Trophoblast cell (in vitro differentiated cells and primary cell): ENCODE data around the gene GNS.

ENCODE experiments used
- DNase-seq, 2 donors: peaks; one replicate each; pipeline ENCODE4 v3.0.0-alpha.2; 2016
- H2AFZ ChIP-seq: 2 replicates; pipeline ENCODE4 v1.6.1; 2013; ENCODE audit warnings: low read length, moderate library complexity, mild to moderate bottlenecking; ENCODE audit not compliant: insufficient read depth, poor library complexity
- H2AK5ac ChIP-seq: 2 replicates; pipeline ENCODE4 v1.6.1; 2013; ENCODE audit warnings: mild to moderate bottlenecking, low read length
- H2BK120ac ChIP-seq: 2 replicates; pipeline ENCODE4 v1.6.1; 2013; ENCODE audit warnings: low read length, mild to moderate bottlenecking, moderate library complexity; ENCODE audit not compliant: insufficient read depth, poor library complexity
- H2BK12ac ChIP-seq: 2 replicates; pipeline ENCODE4 v1.6.1; 2013; ENCODE audit warnings: mild to moderate bottlenecking, low read length, moderate library complexity
- H2BK5ac ChIP-seq: 2 replicates; pipeline ENCODE4 v1.6.1; 2013; ENCODE audit warnings: low read length, low read depth, moderate library complexity, mild to moderate bottlenecking; ENCODE audit not compliant: poor library complexity
- H3K14ac ChIP-seq: 2 replicates; pipeline ENCODE4 v1.6.1; 2013; ENCODE audit warnings: mild to moderate bottlenecking, low read length
- H3K18ac ChIP-seq: 2 replicates; pipeline ENCODE4 v1.6.1; 2013; ENCODE audit warnings: mild to moderate bottlenecking, low read length
- H3K23ac ChIP-seq: 2 replicates; pipeline ENCODE4 v1.6.1; 2013; ENCODE audit warnings: low read length
- H3K27ac ChIP-seq: 2 replicates; pipeline ENCODE4 v1.5.1; 2013; ENCODE audit warnings: low read depth, mild to moderate bottlenecking, inconsistent platforms, low read length, moderate library complexity
- H3K27me3 ChIP-seq: 2 replicates; pipeline ENCODE4 v1.6.1; 2013; ENCODE audit warnings: inconsistent platforms, mild to moderate bottlenecking, low read length, moderate library complexity; ENCODE audit not compliant: insufficient read depth
- H3K36me3 ChIP-seq, 2 experiments: 1 replicate in 1 of 2; 2 replicates in 1 of 2; pipeline ENCODE4 v1.6.1; 2013; ENCODE audit warnings: low read length in 2 of 2, mild to moderate bottlenecking in 2 of 2, moderate library complexity in 1 of 2; ENCODE audit not compliant: insufficient read depth in 2 of 2, control insufficient read depth in 1 of 2
- H3K4ac ChIP-seq: 2 replicates; pipeline ENCODE4 v1.6.1; 2013; ENCODE audit warnings: low read depth, mild to moderate bottlenecking, low read length, moderate library complexity
- H3K4me1 ChIP-seq, 2 experiments: 1 replicate in 1 of 2; 2 replicates in 1 of 2; pipeline ENCODE4 v1.6.1; 2013; ENCODE audit warnings: low read length in 2 of 2, mild to moderate bottlenecking in 2 of 2, moderate library complexity in 1 of 2; ENCODE audit not compliant: insufficient read depth in 2 of 2, control insufficient read depth in 1 of 2
- H3K4me2 ChIP-seq: 2 replicates; pipeline ENCODE4 v1.6.1; 2013; ENCODE audit warnings: inconsistent platforms, mild to moderate bottlenecking, low read length, moderate library complexity
- H3K4me3 ChIP-seq: 2 replicates; pipeline ENCODE4 v1.5.1; 2013; ENCODE audit warnings: mild to moderate bottlenecking, low read depth, low read length, inconsistent platforms
- H3K79me1 ChIP-seq: one replicate; pipeline ENCODE4 v1.6.1; 2013; ENCODE audit warnings: low read length
- H3K79me2 ChIP-seq: 2 replicates; pipeline ENCODE4 v1.6.1; 2013; ENCODE audit warnings: low read length, mild to moderate bottlenecking; ENCODE audit not compliant: control insufficient read depth, insufficient read depth, poor library complexity
- H3K9ac ChIP-seq: 2 replicates; pipeline ENCODE4 v1.6.1; 2013; ENCODE audit warnings: mild to moderate bottlenecking, low read length
- H3K9me3 ChIP-seq: 2 replicates; pipeline ENCODE4 v1.6.1; 2013; ENCODE audit warnings: low read depth, mild to moderate bottlenecking, control low read depth, inconsistent platforms, low read length; ENCODE audit not compliant: insufficient read depth
- H4K12ac ChIP-seq: 2 replicates; pipeline ENCODE4 v1.6.1; 2013; ENCODE audit warnings: low read depth, mild to moderate bottlenecking, low read length, moderate library complexity
- H4K8ac ChIP-seq: 2 replicates; pipeline ENCODE4 v1.6.1; 2013; ENCODE audit warnings: low read depth, mild to moderate bottlenecking, low read length, moderate library complexity
- H4K91ac ChIP-seq: one replicate; pipeline ENCODE4 v1.6.1; 2013; ENCODE audit warnings: low read depth, mild to moderate bottlenecking, low read length, moderate library complexity
- WGBS: extraction: QIAGEN DNeasy Blood & Tissue Kit; methylation state at CpG from one replicate; pipeline ENCODE4 v1.1.7; 2013; ENCODE audit warnings: missing lambda C conversion rate; ENCODE audit not compliant: insufficient read length, insufficient coverage; ENCODE audit errors: extremely low coverage; 5-methylcytosine and 5-hydroxymethylcytosine counted together

Gene GNS

DNA sequence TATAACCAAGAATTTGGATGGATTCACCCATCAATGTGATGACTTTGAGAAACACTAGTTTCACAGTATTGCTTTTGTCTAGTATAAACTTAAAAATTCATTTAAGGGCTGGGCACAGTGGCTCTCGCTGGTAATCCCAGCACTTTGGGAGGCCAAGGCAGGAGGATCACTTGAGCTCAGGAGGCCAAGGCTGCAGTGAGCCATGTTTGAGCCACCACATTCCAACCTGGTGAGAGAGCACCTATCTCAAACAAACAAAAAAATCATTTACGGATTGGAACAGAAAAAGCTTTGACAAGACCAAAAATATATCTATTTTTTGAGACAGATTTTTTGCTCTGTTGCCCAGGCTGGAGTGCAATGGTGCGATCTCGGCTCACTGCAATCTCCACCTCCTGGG, 27.5 kb downstream of the GNS start:
- H3K79me2 ChIP-seq, result no peaks in the 10 kb centered on the region
- no peaks in the 10 kb centered on the region for H3K9me3 ChIP-seq
- peak; percentile 47 to 66 for DNase-seq

DNA sequence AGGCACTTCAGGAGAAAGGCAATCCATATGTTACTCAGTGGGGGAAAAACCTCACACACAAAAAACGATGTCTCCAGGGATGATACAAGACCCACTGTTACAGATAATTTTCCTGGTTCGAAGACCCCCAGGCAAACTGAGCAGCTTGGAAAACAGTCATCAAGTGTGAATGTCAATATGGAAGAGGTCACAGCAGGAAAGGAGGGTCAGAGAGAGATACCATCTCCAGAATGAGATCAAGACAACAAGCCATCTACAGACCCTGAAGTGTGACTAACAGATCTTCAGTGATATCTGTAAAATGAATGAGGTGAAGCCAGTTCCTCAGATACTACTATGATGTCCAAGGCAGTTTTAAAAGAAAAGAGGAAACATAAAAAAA, 28.6 kb downstream of the GNS start:
- Histone ChIP-seq H3K4me1 (peaks cover 2 to 4% of the 10 kb centered on the region in 2 experiments), H3K9ac (no peak overlapping the region), H3K14ac (no peak overlapping the region), H2AK5ac (no peak overlapping the region), H3K27me3 (no peaks in the 10 kb centered on the region), H4K8ac (no peak overlapping the region), H3K4ac (no peak overlapping the region), H2BK120ac (no peak overlapping the region), H3K27ac (no peak overlapping the region), H2BK12ac (no peak overlapping the region), H3K36me3 (peaks cover 7 to 11% of the 10 kb centered on the region in 2 experiments), H3K18ac (no peak overlapping the region), H3K4me2 (peak overlapping the region; percentile 7), H2AFZ (no peak overlapping the region), H3K79me2 (no peaks in the 10 kb centered on the region), H3K4me3 (no peak overlapping the region), H4K12ac (no peak overlapping the region), H2BK5ac (no peak overlapping the region), H3K79me1 (no peaks in the 10 kb centered on the region), H3K23ac (no peak overlapping the region), H4K91ac (no peak overlapping the region), H3K9me3 (no peaks in the 10 kb centered on the region)
- no CpG with 5 or more reads among the region's 2 CpGs for WGBS
- peak; percentile 92 to 93 for DNase-seq

More for the DNA sequence above, 27.5 kb downstream of the GNS start:
- Histone ChIP-seq H2AK5ac (no peak overlapping the region), H2BK12ac (no peak overlapping the region), H3K36me3 (peaks cover 6 to 16% of the 10 kb centered on the region in 2 experiments), H3K9ac (no peak overlapping the region), H2AFZ (no peak overlapping the region), H2BK5ac (no peak overlapping the region), H3K4me2 (no peak overlapping the region), H4K8ac (no peak overlapping the region), H3K4me1 (peaks cover 2 to 4% of the 10 kb centered on the region in 2 experiments), H4K12ac (no peak overlapping the region), H3K27me3 (no peaks in the 10 kb centered on the region), H3K79me1 (no peaks in the 10 kb centered on the region), H3K18ac (no peak overlapping the region), H4K91ac (no peak overlapping the region), H3K4ac (no peak overlapping the region), H3K4me3 (no peak overlapping the region), H3K14ac (no peak overlapping the region), H3K23ac (no peak overlapping the region), H3K27ac (no peak overlapping the region), H2BK120ac (no peak overlapping the region)
- WGBS, result no CpG with 5 or more reads among the region's 4 CpGs

DNA sequence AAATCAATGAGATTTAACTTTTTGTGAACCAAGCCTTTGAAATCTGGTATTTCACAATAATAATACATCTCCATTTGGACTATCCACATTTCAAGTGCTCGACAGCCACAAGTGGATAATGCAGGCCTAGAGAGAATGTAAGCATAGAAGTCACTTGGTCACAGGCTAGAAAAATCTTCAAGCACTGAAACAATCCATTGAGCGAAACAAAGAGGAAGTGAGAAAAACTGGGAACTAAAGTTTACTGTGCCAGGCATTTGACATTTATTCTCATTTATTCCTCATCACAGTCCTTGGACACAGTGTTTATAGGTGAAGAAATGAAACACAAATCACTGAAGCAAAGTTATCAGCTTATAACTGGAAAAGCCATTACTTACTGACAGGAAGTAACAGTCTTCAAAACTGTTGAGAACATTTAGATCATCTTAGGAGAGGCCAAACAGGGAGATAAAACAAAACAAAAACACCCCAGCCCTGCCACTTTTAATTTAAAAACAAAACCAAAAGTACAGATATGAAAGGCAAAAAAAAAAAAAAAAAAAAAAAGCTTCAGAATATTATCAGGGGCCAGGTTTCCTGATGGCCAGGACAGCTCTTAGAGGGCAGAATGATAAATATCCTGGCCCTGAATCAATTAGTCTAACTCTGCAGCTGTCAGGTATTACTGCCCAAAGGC, 29.2 kb downstream of the GNS start:
- no peaks in the 10 kb centered on the region for H3K27me3 ChIP-seq
- H3K9ac ChIP-seq, result no peak overlapping the region
- no peaks in the 10 kb centered on the region for H3K79me2 ChIP-seq
- H3K79me1 ChIP-seq, result no peaks in the 10 kb centered on the region
- no peak overlapping the region for H2BK5ac ChIP-seq
- H3K4me1 ChIP-seq, result peaks cover 2 to 4% of the 10 kb centered on the region in 2 experiments
- H3K36me3 ChIP-seq, result peaks cover 7 to 11% of the 10 kb centered on the region in 2 experiments
- DNase-seq, result no peak
- H3K4ac ChIP-seq, result no peak overlapping the region
- H3K18ac ChIP-seq, result no peak overlapping the region
- H2BK120ac ChIP-seq, result no peak overlapping the region
- no peak overlapping the region for H2AK5ac ChIP-seq
- no peaks in the 10 kb centered on the region for H3K9me3 ChIP-seq
- no CpG with 5 or more reads among the region's 2 CpGs for WGBS
- peak overlapping the region; percentile 7 for H3K4me2 ChIP-seq
- H3K23ac ChIP-seq, result no peak overlapping the region
- no peak overlapping the region for H3K4me3 ChIP-seq
- no peak overlapping the region for H3K27ac ChIP-seq
- H2AFZ ChIP-seq, result no peak overlapping the region
- no peak overlapping the region for H4K8ac ChIP-seq
- H4K91ac ChIP-seq, result no peak overlapping the region
- H2BK12ac ChIP-seq, result no peak overlapping the region
- H3K14ac ChIP-seq, result no peak overlapping the region
- H4K12ac ChIP-seq, result no peak overlapping the region

DNA sequence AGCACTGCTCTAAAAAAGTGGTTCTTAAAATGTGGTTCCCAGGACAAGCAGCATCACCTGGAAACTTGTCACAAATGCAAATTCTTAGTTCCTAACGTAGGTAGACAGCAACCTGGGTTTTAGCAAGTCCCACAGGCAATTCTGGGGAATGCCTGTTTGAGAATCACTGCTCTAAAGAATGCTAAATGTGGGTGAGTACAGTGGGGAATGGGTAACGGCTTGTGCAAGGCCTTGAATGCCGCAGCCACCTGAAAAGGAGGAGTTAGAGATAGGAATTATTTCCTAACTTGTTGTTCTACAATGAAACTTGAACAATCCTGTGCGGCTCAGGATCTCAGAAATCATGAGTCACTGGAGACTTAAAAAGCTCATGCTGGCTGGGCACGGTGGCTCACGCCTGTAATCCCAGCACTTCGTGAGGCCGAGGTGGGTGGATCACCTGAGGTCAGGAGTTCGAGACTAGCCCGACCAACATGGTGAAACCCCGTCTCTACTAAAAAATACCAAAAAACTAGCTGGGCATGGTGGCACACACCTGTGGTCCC, 34.9 kb downstream of the GNS start:
- H2AFZ ChIP-seq, result no peak overlapping the region
- H2BK5ac ChIP-seq, result no peak overlapping the region
- no peak overlapping the region for H2AK5ac ChIP-seq
- H3K4ac ChIP-seq, result no peak overlapping the region
- H2BK120ac ChIP-seq, result no peak overlapping the region
- H3K27me3 ChIP-seq, result no peaks in the 10 kb centered on the region
- no peak overlapping the region for H3K9ac ChIP-seq
- H3K4me3 ChIP-seq, result no peak overlapping the region
- WGBS, result no CpG with 5 or more reads among the region's 11 CpGs
- no peak overlapping the region for H3K23ac ChIP-seq
- H3K4me2 ChIP-seq, result no peak overlapping the region
- peak; percentile 95 to 97 for DNase-seq
- no peak overlapping the region for H4K8ac ChIP-seq
- H3K4me1 ChIP-seq, result peaks cover 0 to 6% of the 10 kb centered on the region in 2 experiments
- H3K18ac ChIP-seq, result no peak overlapping the region
- H2BK12ac ChIP-seq, result no peak overlapping the region
- no peaks in the 10 kb centered on the region for H3K9me3 ChIP-seq
- peaks cover 9 to 15% of the 10 kb centered on the region in 2 experiments for H3K36me3 ChIP-seq
- H3K14ac ChIP-seq, result no peak overlapping the region
- H4K91ac ChIP-seq, result no peak overlapping the region
- no peak overlapping the region for H3K27ac ChIP-seq
- H3K79me1 ChIP-seq, result no peaks in the 10 kb centered on the region
- no peaks in the 10 kb centered on the region for H3K79me2 ChIP-seq
- no peak overlapping the region for H4K12ac ChIP-seq
